Spleen (tissue), 11 donors: ENCODE results near the gene LRRC66. TPM values are rescaled to one million over a fixed set of nuclear protein-coding genes. Genes with fewer than 3 reads are reported as not detected.

Experiments used
- DNase-seq: peaks from one replicate; pipeline ENCODE4 v3.0.0-alpha.2; 2020
- H3K27ac ChIP-seq, 8 donors: fragments of 200-600 bp; sonication (generic) in 7 of 8; 1 replicate in 4 of 8; 2 replicates in 4 of 8; pipeline versions ENCODE4 v1.5.0 to v1.8.0; 2016 to 2021; ENCODE audit warnings: inconsistent platforms in 4 of 8, mild to moderate bottlenecking in 4 of 8, moderate library complexity in 1 of 8
- H3K27me3 ChIP-seq, 7 donors: fragments of 200-600 bp; sonication (generic) in 6 of 7; replicated peaks in 1 of 7; 1 replicate in 4 of 7; 2 replicates in 3 of 7; pipeline versions ENCODE4 v1.5.0 to v1.8.0; 2016 to 2021; ENCODE audit warnings: inconsistent platforms in 3 of 7, mild to moderate bottlenecking in 1 of 7
- H3K36me3 ChIP-seq, 6 donors: fragments of 200-600 bp; sonication (generic) in 5 of 6; 1 replicate in 4 of 6; 2 replicates in 2 of 6; pipeline versions ENCODE4 v1.5.0 to v1.8.0; 2016 to 2021; ENCODE audit warnings: inconsistent platforms in 2 of 6
- H3K4me1 ChIP-seq, 6 donors: fragments of 200-600 bp; sonication (generic) in 5 of 6; 1 replicate in 3 of 6; 2 replicates in 3 of 6; pipeline versions ENCODE4 v1.5.0 to v1.8.0; 2016 to 2021; ENCODE audit warnings: inconsistent platforms in 3 of 6
- H3K4me3 ChIP-seq, 8 donors: fragments of 200-600 bp; sonication (generic) in 7 of 8; 1 replicate in 4 of 8; 2 replicates in 4 of 8; pipeline versions ENCODE4 v1.5.0 to v1.8.0; 2016 to 2021; ENCODE audit warnings: inconsistent platforms in 4 of 8, mild to moderate bottlenecking in 4 of 8, moderate library complexity in 2 of 8
- H3K9me3 ChIP-seq, 8 donors: fragments of 200-600 bp; sonication (generic) in 7 of 8; 1 replicate in 4 of 8; 2 replicates in 4 of 8; pipeline versions ENCODE4 v1.5.0 to v1.8.0; 2016 to 2021; ENCODE audit warnings: inconsistent platforms in 4 of 8
- POLR2A ChIP-seq, 3 donors: fragments of 450-650 bp; IDR thresholded peaks; one replicate each; pipeline ENCODE4 v1.5.1; 2017; ENCODE audit warnings: antibody characterized with exemption in 3 of 3, mild to moderate bottlenecking in 1 of 3
- POLR2AphosphoS5 ChIP-seq, 3 donors: sonication (generic); formaldehyde crosslinking; IDR thresholded peaks; one replicate each; pipeline ENCODE4 v1.5.1; 2017; ENCODE audit warnings: antibody characterized with exemption in 3 of 3
- WGBS, 5 donors: extraction: QIAGEN DNeasy Blood & Tissue Kit in 3 of 5; methylation state at CpG; one replicate each; pipeline versions ENCODE4 v1.1.5 to v1.1.7; 2013 to 2018; 5-methylcytosine and 5-hydroxymethylcytosine counted together
- intact Hi-C: fragments of 100-400 bp; cut with DNase I; formaldehyde crosslinking; loops from one replicate; pipeline ENCODE4 v1.15.0; 2023; ENCODE audit warnings: low total_unique reads
- polyA plus RNA-seq, 3 donors: library from polyadenylated mRNA; stranded (reverse); fragments of 200-250 nt; gene quantifications; one replicate each; pipeline ENCODE4 v1.2.1, GENCODE V29; 2013
- total RNA-seq, 7 donors: library from RNA; depleted of rRNA in 3 of 7; stranded (reverse); fragments of >200 nt in 3 of 7; fragmentation: NEBNext Ultra II Directional in 4 of 7; extraction: Animal tissue kit (Norgen Biotek cat#: 25700) in 4 of 7; gene quantifications; one replicate each; pipeline versions ENCODE4 v1.1.0 to v1.2.1, GENCODE V29; 2016 to 2021
- TF ChIP-seq, protein P1 (sequence below), 11 experiments: fragments of 200-600 bp in 7 of 11; fragments of 450-650 bp in 4 of 11; sonication (generic) in 4 of 11; IDR thresholded peaks in 8 of 11; conservative IDR thresholded peaks in 3 of 11; 1 replicate in 7 of 11; 2 replicates in 4 of 11; pipeline versions ENCODE4 v1.4.0 to v1.8.0; 2016 to 2021; ENCODE audit warnings: antibody characterized with exemption in 11 of 11, inconsistent platforms in 4 of 11, mild to moderate bottlenecking in 1 of 11
- donor health status: healthy with polysubstance abuse.
- donor health status: DM: no; HTN: no; CAD: no; lungs with moderate emphysema.
- donor health status: DM: no; HTN: no; CAD: no.
- donor health status: Bipolar disorder and iron deficiency.
- donor health status: healthy.
- donor health status: DM: no; HTN: no; CAD: no.
- donor health status: DM: yes; HTN: yes; CAD: no.

LRRC66 gene
- total and polyA plus RNA-seq, 10 donors = 0.09 to 0.56 (median 0.17) TPM; not detected in 1

DNA sequence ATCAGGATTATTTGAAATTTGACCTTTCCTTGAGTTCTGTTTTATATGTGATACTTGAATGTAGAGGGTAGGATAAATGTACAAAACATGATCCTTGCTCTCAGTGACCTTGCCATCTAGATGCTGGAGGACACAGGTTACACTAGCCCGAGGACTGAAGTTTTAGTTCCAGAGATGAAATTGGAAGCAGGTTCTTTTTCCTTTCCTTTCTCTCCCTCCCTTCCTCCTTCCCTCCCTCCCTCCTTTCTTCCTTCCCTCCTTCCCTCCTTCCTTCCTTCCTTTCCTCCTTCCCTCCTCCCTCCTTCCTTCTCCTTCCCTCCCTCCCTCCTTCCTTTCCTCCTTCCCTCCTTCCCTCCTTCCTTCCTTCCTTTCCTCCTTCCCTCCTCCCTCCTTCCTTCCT is 54.3 kb downstream of the LRRC66 start:
- WGBS, 5 donors = 70 to 89% (median 76%) methylated on average over 1 of the region's 1 CpG

DNA sequence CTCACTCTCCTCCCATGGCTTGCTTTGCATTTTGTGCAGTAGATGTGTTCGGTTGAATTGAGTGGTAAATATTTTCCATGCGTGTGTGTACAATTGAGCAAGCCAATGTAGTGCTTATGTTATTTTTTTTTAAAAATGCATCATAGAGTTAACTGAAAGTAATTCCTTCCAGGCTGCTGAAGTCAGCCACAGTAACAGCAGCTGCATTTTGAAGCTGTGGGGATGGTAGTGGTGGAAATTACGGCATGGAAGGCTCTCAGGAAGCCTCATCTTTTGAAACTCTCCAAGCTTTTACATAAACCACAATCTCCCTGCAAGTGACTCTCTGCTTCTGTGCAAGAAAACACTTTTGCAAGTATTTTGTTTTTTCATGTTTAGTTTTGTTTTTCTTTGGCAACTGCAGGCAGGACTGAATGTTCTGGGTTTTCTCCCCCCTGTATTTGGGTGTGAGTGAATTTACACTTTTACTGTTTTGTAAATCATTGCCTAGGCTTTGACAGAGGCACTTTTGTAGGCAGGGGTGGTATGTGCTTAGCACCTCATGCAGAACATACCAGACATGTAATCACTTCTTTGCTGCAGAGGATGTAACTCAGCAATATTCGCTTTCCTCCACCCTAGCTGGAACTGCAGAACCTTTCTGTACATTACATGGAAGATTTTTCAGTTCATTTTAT is 56.2 kb downstream of the LRRC66 start:
- Histone ChIP-seq H3K27ac (no peak overlapping the region), H3K4me3 (no peak overlapping the region), H3K36me3 (no peaks in the 10 kb centered on the region), H3K4me1 (no peaks in the 10 kb centered on the region), H3K27me3 (no peaks in the 10 kb centered on the region), H3K9me3 (peaks cover 0 to 17% (median 2%) of the 10 kb centered on the region in 8 donors)
- WGBS, 5 donors = 73 to 88% (median 80%) methylated on average over 4 of the region's 4 CpGs
- intact Hi-C loops = no loop called here
- TF ChIP-seq, protein P1, sequence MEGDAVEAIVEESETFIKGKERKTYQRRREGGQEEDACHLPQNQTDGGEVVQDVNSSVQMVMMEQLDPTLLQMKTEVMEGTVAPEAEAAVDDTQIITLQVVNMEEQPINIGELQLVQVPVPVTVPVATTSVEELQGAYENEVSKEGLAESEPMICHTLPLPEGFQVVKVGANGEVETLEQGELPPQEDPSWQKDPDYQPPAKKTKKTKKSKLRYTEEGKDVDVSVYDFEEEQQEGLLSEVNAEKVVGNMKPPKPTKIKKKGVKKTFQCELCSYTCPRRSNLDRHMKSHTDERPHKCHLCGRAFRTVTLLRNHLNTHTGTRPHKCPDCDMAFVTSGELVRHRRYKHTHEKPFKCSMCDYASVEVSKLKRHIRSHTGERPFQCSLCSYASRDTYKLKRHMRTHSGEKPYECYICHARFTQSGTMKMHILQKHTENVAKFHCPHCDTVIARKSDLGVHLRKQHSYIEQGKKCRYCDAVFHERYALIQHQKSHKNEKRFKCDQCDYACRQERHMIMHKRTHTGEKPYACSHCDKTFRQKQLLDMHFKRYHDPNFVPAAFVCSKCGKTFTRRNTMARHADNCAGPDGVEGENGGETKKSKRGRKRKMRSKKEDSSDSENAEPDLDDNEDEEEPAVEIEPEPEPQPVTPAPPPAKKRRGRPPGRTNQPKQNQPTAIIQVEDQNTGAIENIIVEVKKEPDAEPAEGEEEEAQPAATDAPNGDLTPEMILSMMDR (IDR thresholded peaks at IDR 0.05 in 8 of 11, conservative IDR thresholded peaks at IDR 0.05 in 3 of 11) = no peak
- TF ChIP-seq POLR2A (IDR thresholded peaks at IDR 0.05) (no peak), POLR2AphosphoS5 (IDR thresholded peaks at IDR 0.05) (no peak)
- no peak for DNase-seq

More for the DNA sequence above, 54.3 kb downstream of the LRRC66 start:
- Histone ChIP-seq H3K4me3 (no peak overlapping the region), H3K27ac (no peak overlapping the region), H3K27me3 (no peaks in the 10 kb centered on the region), H3K36me3 (no peaks in the 10 kb centered on the region), H3K9me3 (peaks cover 0 to 22% (median 2%) of the 10 kb centered on the region in 8 donors), H3K4me1 (no peaks in the 10 kb centered on the region)
- no peak for TF ChIP-seq POLR2AphosphoS5 (IDR thresholded peaks at IDR 0.05)
- TF ChIP-seq, protein P1 (IDR thresholded peaks at IDR 0.05 in 8 of 11, conservative IDR thresholded peaks at IDR 0.05 in 3 of 11) = no peak
- DNase-seq = no peak
- intact Hi-C loops = no loop called here

DNA sequence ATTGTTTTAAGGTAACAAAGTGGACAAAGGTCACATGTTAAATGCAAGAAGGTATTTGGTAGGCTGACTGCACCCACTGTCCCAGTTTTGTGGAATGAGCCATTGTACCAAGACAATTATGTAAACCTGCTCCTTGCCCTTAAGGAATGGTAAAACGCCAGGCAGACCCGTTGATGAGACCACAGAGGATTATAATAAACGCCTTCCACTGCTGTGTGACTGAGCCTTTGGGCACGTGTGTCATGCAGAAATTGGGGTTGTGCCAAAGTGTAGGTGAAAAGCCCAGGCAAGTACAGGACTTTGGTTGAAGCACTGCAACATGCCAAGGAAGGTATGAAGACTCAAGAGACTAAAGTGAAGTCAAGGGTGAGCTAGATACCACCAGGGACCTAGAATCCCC is 59.7 kb downstream of the LRRC66 start:
- intact Hi-C loops = no loop called here
- Histone ChIP-seq H3K36me3 (no peaks in the 10 kb centered on the region), H3K27me3 (no peaks in the 10 kb centered on the region), H3K4me3 (no peak overlapping the region), H3K4me1 (no peaks in the 10 kb centered on the region), H3K9me3 (peaks cover 0 to 11% (median 0%) of the 10 kb centered on the region in 8 donors), H3K27ac (no peak overlapping the region)
- TF ChIP-seq POLR2A (IDR thresholded peaks at IDR 0.05) (no peak), POLR2AphosphoS5 (IDR thresholded peaks at IDR 0.05) (no peak)
- TF ChIP-seq, protein P1 (IDR thresholded peaks at IDR 0.05 in 8 of 11, conservative IDR thresholded peaks at IDR 0.05 in 3 of 11) = no peak
- no peak for DNase-seq
- 62 to 88% (median 73%) methylated on average over 4 of the region's 4 CpGs for WGBS, 5 donors

DNA sequence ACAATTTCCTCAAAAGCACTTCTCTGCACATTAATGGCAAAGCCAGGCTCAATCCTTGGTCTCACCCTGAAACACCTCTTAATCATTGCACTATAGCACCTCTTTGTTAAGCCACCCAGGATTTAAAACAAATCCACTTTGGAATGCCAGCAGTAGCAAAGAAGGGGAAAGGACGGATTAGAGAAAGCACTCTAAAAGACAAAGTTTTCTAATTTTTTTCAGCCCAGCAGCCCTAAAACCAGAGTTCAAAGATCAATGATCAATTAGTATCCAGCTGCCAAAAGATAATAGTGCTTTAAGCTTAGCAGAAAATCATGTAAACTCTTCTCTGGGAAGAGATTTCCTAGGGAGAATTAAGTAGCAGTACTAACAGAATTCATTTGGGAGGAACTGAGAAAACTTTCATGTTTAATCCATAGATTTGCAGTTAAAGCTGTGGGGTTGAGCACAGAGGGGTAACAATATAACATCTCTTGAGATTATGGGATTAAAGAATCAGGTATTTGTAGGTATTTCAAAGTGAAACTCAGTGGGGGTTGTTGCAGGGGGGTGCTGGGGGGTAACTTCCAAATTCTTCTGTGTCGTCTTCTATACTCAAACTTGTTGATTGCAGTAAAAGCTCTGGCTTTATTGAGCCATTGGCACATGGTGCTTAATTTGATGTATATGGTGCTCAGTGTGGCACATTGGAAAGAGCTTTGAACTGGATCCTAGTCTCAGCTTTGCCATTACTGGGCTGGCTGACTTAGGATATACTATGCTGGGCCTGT is 61.8 kb downstream of the LRRC66 start:
- Histone ChIP-seq H3K4me1 (no peaks in the 10 kb centered on the region), H3K4me3 (no peak overlapping the region), H3K9me3 (peaks cover 0 to 11% (median 0%) of the 10 kb centered on the region in 8 donors), H3K27me3 (no peaks in the 10 kb centered on the region), H3K36me3 (no peaks in the 10 kb centered on the region), H3K27ac (no peak overlapping the region)
- intact Hi-C loops = no loop called here
- no peak for DNase-seq
- 70 to 90% (median 82%) methylated on average over 2 of the region's 2 CpGs for WGBS, 5 donors
- TF ChIP-seq POLR2A (IDR thresholded peaks at IDR 0.05) (no peak), POLR2AphosphoS5 (IDR thresholded peaks at IDR 0.05) (no peak)
- TF ChIP-seq, protein P1 (IDR thresholded peaks at IDR 0.05 in 8 of 11, conservative IDR thresholded peaks at IDR 0.05 in 3 of 11) = no peak
